ENCODE measurements around the gene MSANTD4.
"Not testable (repeated sequence)": the region's sequence is repeated elsewhere in the genome, so short reads cannot be mapped to it uniquely, and the experiment has no call there.

Gene MSANTD4

DNA sequence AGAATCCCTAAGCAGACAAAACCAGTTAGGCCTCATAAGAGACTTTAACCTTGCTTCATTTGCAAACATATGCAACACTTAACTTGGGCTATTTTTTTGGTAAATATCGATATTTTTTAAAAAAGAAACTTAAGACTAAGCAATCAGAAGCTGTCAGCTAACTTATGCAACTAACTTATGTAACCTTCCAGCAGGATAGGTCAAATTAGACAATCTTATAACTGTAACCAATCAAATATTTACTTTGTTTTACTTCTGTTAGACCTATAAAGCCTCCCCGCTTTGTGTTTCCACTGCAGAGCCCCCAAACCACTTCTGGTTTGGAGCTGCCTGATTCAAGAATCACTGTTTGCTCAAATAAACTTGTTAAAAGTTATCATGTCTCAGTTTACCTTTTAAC, 8.0 kb downstream of the MSANTD4 start:
- no peak for DNase-seq (ENCODE audit: low read depth in 2 of 2)

- DNase-seq (ENCODE audit: low read depth in 2 of 2) = no peak
Measured at GRCh38 chr11:106012744-106013143, 9.3 kb downstream of the MSANTD4 start.

DNA sequence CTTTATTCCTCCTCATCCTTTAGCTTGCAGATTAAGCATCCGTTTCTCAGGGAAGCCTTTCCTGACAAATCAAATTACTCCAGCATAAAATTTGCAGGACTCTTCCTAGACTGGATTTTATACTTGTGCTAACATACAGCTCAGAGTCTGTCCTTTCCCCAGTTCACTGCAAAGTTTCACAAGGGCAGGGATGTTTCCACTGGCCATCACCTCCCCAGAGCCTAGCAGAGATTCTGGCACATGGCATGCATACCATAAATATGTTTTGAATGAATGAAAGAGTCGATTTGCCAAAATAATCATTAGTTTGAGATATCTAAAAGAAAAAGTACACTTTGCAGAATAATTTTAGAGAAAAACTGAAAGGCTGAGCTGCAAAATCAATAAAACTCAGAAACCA, 10.6 kb downstream of the MSANTD4 start:
- DNase-seq (ENCODE audit: low read depth in 2 of 2) = no peak

DNA sequence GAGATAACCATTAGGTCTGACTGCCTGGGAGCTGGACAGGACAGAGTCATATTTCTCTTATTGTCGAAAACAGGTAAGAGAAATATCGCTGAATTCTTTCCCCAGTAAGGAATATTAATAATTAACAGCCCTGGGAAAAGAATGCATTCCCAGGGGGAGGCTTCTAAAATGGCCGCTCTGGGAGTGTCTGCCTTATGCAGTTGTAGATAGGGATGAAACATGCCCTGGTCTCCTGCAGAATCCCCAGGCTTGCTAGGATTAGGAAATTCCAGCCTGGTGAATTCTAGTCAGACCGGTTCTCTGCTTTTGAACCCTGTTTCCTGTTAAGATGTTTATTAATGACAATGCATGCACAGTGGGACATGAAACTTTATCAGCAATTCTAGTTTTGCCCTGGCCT, 18.9 kb downstream of the MSANTD4 start:
- not testable (repeated sequence) for DNase-seq (ENCODE audit: low read depth in 2 of 2)

DNA sequence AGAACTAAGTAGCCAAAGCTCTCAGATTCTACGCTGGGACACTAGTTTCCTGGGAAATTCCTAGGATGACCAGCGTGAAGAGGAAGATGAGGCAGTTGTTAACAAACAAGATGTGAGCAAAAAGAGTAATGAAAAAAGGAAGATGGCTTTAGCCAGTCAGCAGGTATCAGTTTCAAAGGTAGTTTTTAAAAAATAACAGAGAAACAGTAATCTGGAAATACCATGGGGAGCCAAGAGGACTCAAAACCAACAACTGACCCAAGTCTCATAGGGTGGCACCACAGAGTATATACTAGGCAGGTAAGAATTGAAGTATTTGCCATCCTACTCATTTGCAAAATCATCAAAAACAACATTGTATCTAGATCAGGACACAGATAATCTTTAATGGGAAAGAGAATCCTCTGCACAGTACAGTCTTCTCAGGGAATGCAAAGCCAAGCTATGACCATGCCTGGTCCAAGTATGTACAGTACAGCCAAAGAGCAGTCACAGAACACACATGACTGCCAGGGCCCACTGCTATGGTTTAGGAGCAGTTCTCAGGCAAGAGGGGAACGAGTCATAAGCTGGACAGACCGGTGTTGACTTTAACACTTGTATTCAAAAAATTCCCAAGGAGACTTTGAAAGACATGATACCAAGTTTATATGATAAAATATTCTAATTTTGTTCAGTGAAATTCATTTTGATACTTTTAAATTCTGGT, 20.6 kb downstream of the MSANTD4 start:
- no peak for DNase-seq (ENCODE audit: low read depth in 2 of 2)

DNA sequence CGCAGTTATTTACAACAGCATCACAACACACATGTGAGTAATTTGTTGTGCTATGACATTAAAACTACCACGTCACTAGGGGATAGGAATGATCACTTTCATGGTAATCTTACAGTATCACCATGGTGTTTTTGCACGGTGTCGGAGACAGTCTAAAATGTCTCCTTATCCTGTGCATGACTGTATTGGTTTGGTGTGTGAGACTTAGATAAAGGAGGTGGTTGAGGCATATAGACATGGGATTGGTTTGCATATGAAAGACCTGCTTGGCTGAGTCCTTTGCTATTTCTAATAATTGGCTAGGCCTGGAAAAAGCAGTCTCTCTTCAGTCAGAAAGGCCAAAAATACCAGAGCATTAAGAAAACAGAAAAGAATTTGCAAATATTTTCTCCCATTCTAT, 30.2 kb downstream of the MSANTD4 start:
- DNase-seq (ENCODE audit: low read depth in 2 of 2) = no peak

DNA sequence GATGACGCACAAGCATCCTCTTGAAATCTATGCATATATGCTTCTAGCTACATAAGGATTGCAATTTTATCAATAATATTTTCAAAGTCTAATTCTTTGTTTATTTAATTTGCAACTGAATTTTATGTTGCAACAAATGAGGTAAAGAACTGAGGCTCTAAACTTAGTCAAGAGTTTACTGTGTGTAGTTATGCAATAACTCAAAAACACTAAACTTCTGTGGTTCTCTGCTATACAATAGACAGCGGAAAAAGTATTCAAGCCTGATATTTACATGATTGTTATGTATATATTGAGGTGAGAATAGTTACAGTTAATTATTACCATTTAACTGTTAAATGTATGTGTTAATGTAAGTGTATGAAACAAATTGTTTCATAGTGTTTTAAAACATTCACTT, 32.9 kb downstream of the MSANTD4 start:
- no peak for DNase-seq (ENCODE audit: low read depth in 2 of 2)

GRCh38 chr11:105988197-105988596, 33.8 kb downstream of the MSANTD4 start:
- DNase-seq (ENCODE audit: low read depth in 2 of 2) = no peak

DNA sequence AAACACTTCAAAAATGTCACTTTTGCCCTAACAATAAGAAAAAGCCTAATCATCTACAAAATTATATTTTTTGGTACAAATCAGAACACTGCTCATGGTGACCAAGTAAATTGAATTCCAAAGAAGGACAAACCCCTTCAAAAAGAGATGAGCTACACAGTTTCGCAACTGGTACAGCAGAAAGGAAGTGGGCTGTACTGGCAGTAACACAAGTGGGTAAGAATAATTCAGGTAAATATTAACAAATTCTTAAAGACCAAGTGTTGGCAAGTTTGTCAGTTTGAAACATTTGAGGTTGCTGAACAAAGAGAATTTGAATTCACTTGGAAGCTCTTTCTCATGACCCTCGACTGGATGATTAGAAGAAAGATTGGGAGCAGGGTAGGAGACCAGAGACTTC, 35.5 kb downstream of the MSANTD4 start:
- no peak for DNase-seq (ENCODE audit: low read depth in 2 of 2)

GRCh38 chr11:105979997-105980703, 41.9 kb downstream of the MSANTD4 start:
- DNase-seq (ENCODE audit: low read depth in 2 of 2) = no peak

- no peak for DNase-seq (ENCODE audit: low read depth in 2 of 2)
Measured at GRCh38 chr11:105975128-105975527, 46.9 kb downstream of the MSANTD4 start.

GRCh38 chr11:105969756-105970155, 52.3 kb downstream of the MSANTD4 start:
- DNase-seq (ENCODE audit: low read depth in 2 of 2) = no peak

- no peak for DNase-seq (ENCODE audit: low read depth in 2 of 2)
Measured at GRCh38 chr11:105968021-105968697, 53.9 kb downstream of the MSANTD4 start.

GRCh38 chr11:105960252-105961245, 61.5 kb downstream of the MSANTD4 start:
- DNase-seq (ENCODE audit: low read depth in 2 of 2) = no peak

Measured in stimulated activated CD8-positive, alpha-beta memory T cell treated with anti-CD3 and anti-CD28 coated beads, Interleukin-15, amount 100 ng/mL, for 48 hours (primary cell).